ENCODE measurements around the gene CDC27.

DNA sequence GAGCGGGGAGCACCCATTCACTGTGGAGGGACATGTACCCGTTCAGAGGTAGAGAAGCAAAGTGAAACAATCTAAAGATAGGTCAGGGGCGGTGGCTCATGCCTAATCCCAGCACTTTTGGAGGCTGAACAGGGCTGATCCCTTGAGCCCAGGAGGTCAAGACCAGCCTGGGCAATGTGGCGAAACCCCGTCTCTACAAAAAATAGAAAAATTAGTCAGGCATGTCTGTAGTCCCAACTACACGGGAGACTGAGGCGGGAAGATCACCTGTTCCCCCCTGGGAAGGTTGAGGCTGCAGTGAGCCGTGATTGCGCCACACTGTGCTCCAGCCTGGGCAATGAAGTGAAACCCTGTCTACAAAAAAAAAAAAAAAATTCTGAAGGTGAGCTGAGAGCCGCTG lies 41.8 kb upstream of the CDC27 start:
- TF ChIP-seq POLR2A (IDR thresholded peaks at IDR 0.05) (no peak), CTCF (IDR thresholded peaks at IDR 0.05 in 4 of 5, conservative IDR thresholded peaks at IDR 0.05 in 1 of 5) (no peak)
